HepG2 (cell line): ENCODE measurements around the gene CD19. TPM values are rescaled to one million over a fixed set of nuclear protein-coding genes. Genes with fewer than 3 reads are reported as not detected.

ENCODE experiments used
- ATF3 ChIP-seq: sonication (generic); formaldehyde crosslinking; IDR thresholded peaks from 2 replicates; pipeline ENCODE4 v1.4.0; 2020; ENCODE audit warnings: missing genetic modification reagents
- E2F2 ChIP-seq: sonication (generic); formaldehyde crosslinking; IDR thresholded peaks from 2 replicates; pipeline ENCODE4 v1.4.0; 2020; ENCODE audit warnings: missing genetic modification reagents, borderline replicate concordance
- HMGXB3 ChIP-seq: sonication (generic); formaldehyde crosslinking; IDR thresholded peaks from 2 replicates; pipeline ENCODE4 v1.4.0; 2020; ENCODE audit warnings: missing genetic modification reagents, borderline replicate concordance
- IRX3 ChIP-seq: sonication (generic); formaldehyde crosslinking; IDR thresholded peaks from 2 replicates; pipeline ENCODE4 v1.8.1; 2023; ENCODE audit warnings: mild to moderate bottlenecking, low read depth, missing genetic modification reagents, borderline replicate concordance
- KLF11 ChIP-seq: IDR thresholded peaks from 2 replicates; pipeline ENCODE4 v1.6.1; 2016; ENCODE audit warnings: missing compliant biosample characterization
- MLXIP ChIP-seq: sonication (generic); formaldehyde crosslinking; IDR thresholded peaks from 2 replicates; pipeline ENCODE4 v1.9.0; 2021; ENCODE audit warnings: missing genetic modification reagents, borderline replicate concordance
- MYPOP ChIP-seq: sonication (generic); formaldehyde crosslinking; IDR thresholded peaks from 2 replicates; pipeline ENCODE4 v1.8.1; 2023; ENCODE audit warnings: mild to moderate bottlenecking, moderate library complexity, missing genetic modification reagents
- PCBP1 ChIP-seq: fragments of 200-400 bp; formaldehyde crosslinking; IDR thresholded peaks from 2 replicates; pipeline ENCODE4 v1.6.1; 2017; ENCODE audit warnings: mild to moderate bottlenecking, low read depth, low read length, borderline replicate concordance
- PRMT3 ChIP-seq: sonication (generic); formaldehyde crosslinking; IDR thresholded peaks from 2 replicates; pipeline ENCODE4 v1.8.1; 2022; ENCODE audit warnings: low read depth, mild to moderate bottlenecking, moderate library complexity, missing genetic modification reagents, borderline replicate concordance
- SAP130 ChIP-seq: IDR thresholded peaks from 2 replicates; pipeline ENCODE4 v1.6.1; 2016; ENCODE audit warnings: low read depth
- SOX13 ChIP-seq, 3 experiments: fragments of 450-650 bp in 1 of 3; sonication (generic) in 1 of 3; formaldehyde crosslinking in 1 of 3; IDR thresholded peaks in 2 of 3; conservative IDR thresholded peaks in 1 of 3; 2 replicates each; pipeline versions ENCODE4 v1.5.0 to v1.6.1; 2016 to 2020; ENCODE audit warnings: antibody characterized with exemption in 1 of 3, mild to moderate bottlenecking in 1 of 3, missing compliant biosample characterization in 1 of 3, missing genetic modification reagents in 1 of 3, moderate library complexity in 1 of 3
- TEAD3 ChIP-seq: optimal IDR thresholded peaks from 2 replicates; pipeline ENCODE3; 2016; ENCODE audit warnings: borderline replicate concordance
- TFAP4 ChIP-seq: sonication (generic); IDR thresholded peaks from 2 replicates; pipeline ENCODE4 v1.6.1; 2016; ENCODE audit warnings: low read depth, borderline replicate concordance
- ZBTB25 ChIP-seq: IDR thresholded peaks from 2 replicates; pipeline ENCODE4 v1.6.1; 2018; ENCODE audit warnings: missing genetic modification reagents
- ZNF207 ChIP-seq: fragments of 450-650 bp; IDR thresholded peaks from 2 replicates; pipeline ENCODE4 v1.6.1; 2016; ENCODE audit warnings: antibody characterized with exemption, borderline replicate concordance
- ZNF644 ChIP-seq: IDR thresholded peaks from 2 replicates; pipeline ENCODE4 v1.6.1; 2016; ENCODE audit warnings: low read depth
- ZNF720 ChIP-seq: sonication (generic); formaldehyde crosslinking; IDR thresholded peaks from 2 replicates; pipeline ENCODE4 v1.4.0; 2020; ENCODE audit warnings: missing genetic modification reagents
- polyA plus RNA-seq, 8 experiments: library from polyadenylated mRNA; depleted of rRNA in 3 of 8; stranded (reverse) in 7 of 8; unstranded in 1 of 8; fragments of >200 nt; fragmentation: Illumina TruSeq in 4 of 8; extraction: Trizol in 4 of 8; gene quantifications; 2 replicates each; pipeline versions ENCODE4 v1.2.1 to v1.2.3, GENCODE V29; 2011 to 2016; ENCODE audit warnings: low read depth in 4 of 8, missing spikeins in 1 of 8, mixed read lengths in 1 of 8; ENCODE audit not compliant: insufficient read depth in 1 of 8
- total RNA-seq, 5 experiments: library from RNA; depleted of rRNA; stranded (reverse); fragments of >200 nt; fragmentation: Illumina TruSeq; extraction: Trizol; gene quantifications; 2 replicates each; pipeline ENCODE4 v1.2.3, GENCODE V29; 2016; ENCODE audit warnings: low read depth in 1 of 5

CD19 gene
- total and polyA plus RNA-seq, 2 of the 13 experiments (the other 11 are each of a cell fraction or from before 2014, with no cell fraction given) = 0.55 to 1.1 TPM

GRCh38 chr16:28927815-28928214 is 4.0 kb upstream of the CD19 start (continued):
- no peak for TF ChIP-seq MLXIP (CRISPR knock-in tag)
- no peak for TF ChIP-seq HMGXB3
- no peak for TF ChIP-seq MYPOP (CRISPR knock-in tag)
- TF ChIP-seq TFAP4 = no peak
- TF ChIP-seq PRMT3 (CRISPR knock-in tag) = no peak
- TF ChIP-seq ZBTB25 (CRISPR knock-in tag) = no peak
- no peak for TF ChIP-seq PCBP1
- no peak for TF ChIP-seq E2F2 (CRISPR knock-in tag)
- TF ChIP-seq SAP130 (CRISPR knock-in tag) = peak; percentile 52
- TF ChIP-seq ZNF720 (CRISPR knock-in tag) = no peak
- TF ChIP-seq ZNF644 (CRISPR knock-in tag) = no peak
- TF ChIP-seq TEAD3 (CRISPR knock-in tag) = no peak
- TF ChIP-seq ZNF207 = no peak
- TF ChIP-seq IRX3 = no peak
- no peak for TF ChIP-seq KLF11 (CRISPR knock-in tag)
- TF ChIP-seq SOX13 (IDR thresholded peaks at IDR 0.05) = no peak
- TF ChIP-seq SOX13 (CRISPR knock-in tag; conservative IDR thresholded peaks at IDR 0.05 in 1 of 2, IDR thresholded peaks at IDR 0.05 in 1 of 2) = no peak
- TF ChIP-seq ATF3 (CRISPR knock-in tag) = no peak
